A673 (cell line): ENCODE results near the gene SPANXN5.
"Not testable (repeated sequence)": the region's sequence is repeated elsewhere in the genome, so short reads cannot be mapped to it uniquely, and the experiment has no call there.

Experiments
- CTCF ChIP-seq: fragments of 300-800, 200-600 bp; sonication (generic); conservative IDR thresholded peaks from 2 replicates; pipeline ENCODE4 v1.5.1; 2017; ENCODE audit warnings: low read depth, mild to moderate bottlenecking, antibody characterized with exemption, low read length, moderate library complexity, mixed read lengths
- EZH2 ChIP-seq: fragments of 200-600 bp; sonication (generic); IDR thresholded peaks from 2 replicates; pipeline ENCODE4 v1.6.1; 2017; ENCODE audit warnings: borderline replicate concordance, low read depth, mild to moderate bottlenecking, mixed read lengths, antibody characterized with exemption, low read length; ENCODE audit not compliant: poor library complexity, severe bottlenecking

GRCh38 chrX:52797327-52797726 is at the start of gene SPANXN5:
- TF ChIP-seq CTCF, EZH2: not testable (repeated sequence)
